G401 (cell line): ENCODE results near the gene CNPY1. TPM values are rescaled to one million over a fixed set of nuclear protein-coding genes. Genes with fewer than 3 reads are reported as not detected.
"Not testable (repeated sequence)": the region's sequence is repeated elsewhere in the genome, so short reads cannot be mapped to it uniquely, and the experiment has no call there.

Source experiments
- DNase-seq: peaks from one replicate; pipeline ENCODE4 v3.0.0-alpha.2; 2015; ENCODE audit warnings: low spot score
- in situ Hi-C: cut with HindIII; loops from 2 replicates; pipeline ENCODE4 v1.10.0; 2016; ENCODE audit warnings: low sequenced_read_pairs, mixed read lengths
- total RNA-seq: library from RNA; depleted of rRNA; stranded (reverse); fragments of >200 nt; shearing (Covaris generic); gene quantifications from 2 replicates; pipeline ENCODE4 v1.2.3, GENCODE V29; 2014

The CNPY1 gene
- total RNA-seq, 1 experiment from 2014 or later: not detected

DNA sequence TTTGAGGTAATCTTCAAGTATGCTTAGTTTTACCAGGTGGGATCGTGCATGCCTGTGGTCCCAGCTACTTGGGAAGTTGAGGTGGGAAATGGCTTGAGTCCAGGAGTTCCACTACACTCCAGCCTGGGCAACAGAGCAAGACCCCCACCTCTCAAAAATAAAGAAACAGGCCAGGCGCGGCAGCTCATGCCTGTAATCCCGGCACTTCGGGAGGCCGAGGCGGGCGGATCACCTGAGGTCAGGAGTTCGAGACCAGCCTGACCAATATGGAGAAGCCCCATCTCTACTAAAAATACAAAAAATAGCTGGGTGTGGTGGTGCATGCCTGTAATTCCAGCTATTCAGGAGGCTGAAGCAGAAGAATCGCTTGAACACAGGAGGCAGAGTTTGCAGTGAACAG lies 16.6 kb upstream of the CNPY1 start:
- in situ Hi-C loops, DNase-seq: not testable (repeated sequence)

DNA sequence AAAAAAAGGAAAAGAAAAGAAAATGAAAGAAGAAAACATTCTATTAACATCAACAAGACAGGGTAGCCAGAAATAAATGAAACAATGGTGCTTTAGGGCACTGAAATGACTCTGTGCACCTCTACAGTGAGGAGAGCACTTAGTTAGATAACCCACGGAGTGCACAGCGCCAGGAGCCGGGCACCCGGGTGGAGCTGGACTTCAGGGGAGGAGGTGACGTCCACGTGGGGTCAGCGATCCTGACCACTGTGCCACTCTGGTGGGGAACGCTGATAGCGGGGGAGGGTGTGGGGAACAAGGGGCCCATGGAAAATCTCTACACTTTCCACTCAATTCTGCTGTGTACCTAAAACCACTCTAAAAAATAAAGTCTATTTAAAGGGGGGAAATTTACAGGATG lies 15.7 kb upstream of the CNPY1 start:
- in situ Hi-C loops: no loop called here
- DNase-seq: no peak

DNA sequence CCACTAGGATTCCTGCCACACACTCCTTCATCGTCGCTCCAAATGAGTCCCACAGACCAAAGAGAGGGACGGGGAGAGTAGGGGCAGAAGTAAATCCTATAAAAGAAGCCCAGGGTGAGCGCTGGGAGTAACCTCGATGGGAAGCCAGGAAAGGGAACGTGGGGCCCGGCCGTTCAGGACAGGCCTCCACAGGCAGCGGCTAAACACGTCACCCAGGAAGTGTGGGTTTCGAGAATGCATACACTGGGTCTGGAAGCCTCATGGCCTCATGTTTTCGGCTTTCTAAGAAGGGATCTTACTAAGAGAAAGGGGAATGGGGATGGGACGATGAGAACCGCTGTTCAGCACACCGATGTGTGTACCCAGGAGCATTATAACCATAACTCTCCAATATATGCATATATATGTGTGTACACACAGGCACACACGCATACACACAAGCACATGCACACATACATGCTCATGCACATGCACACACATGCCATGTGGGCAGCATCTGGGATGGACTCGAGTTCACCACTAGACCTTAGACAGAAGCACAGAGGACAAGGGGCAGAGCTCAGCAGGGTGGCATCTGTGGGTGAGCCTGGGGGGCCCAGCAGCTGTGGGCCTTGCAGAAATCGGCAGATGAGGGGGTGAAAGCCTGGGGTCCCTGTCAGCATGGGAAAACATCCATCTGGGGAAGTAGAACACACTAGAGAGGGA lies 14.8 kb upstream of the CNPY1 start:
- in situ Hi-C loops: no loop called here
- no peak for DNase-seq

GRCh38 chr7:155560196-155560885 lies 14.0 kb upstream of the CNPY1 start:
- in situ Hi-C loops: no loop called here
- no peak for DNase-seq

- DNase-seq: no peak
- in situ Hi-C loops: no loop called here
These were observed 13.3 kb upstream of the CNPY1 start for GRCh38 chr7:155559519-155560108.

GRCh38 chr7:155558961-155559360 lies 12.6 kb upstream of the CNPY1 start:
- in situ Hi-C loops: no loop called here
- no peak for DNase-seq

DNA sequence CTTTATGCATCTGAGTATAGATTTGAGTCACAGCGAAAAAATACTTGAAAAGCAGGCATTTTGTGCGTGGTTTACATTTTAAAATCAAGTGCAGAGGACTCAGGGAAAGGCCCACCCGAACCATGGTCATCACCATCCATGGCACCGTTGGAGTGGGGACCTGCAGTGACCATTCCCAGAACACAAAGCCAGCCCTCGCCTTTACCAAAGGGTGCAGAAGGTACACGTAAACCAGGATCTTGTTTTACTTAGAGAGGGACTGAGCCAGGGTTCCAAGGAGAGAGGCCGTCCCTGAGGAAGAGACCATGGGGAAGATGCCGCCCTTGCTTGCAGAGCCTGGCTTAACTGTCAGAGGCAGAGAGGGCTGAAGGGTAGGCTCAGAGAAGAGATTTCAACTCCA lies 12.0 kb upstream of the CNPY1 start:
- in situ Hi-C loops: no loop called here
- DNase-seq: no peak

GRCh38 chr7:155557778-155558177 lies 11.4 kb upstream of the CNPY1 start:
- in situ Hi-C loops: no loop called here
- DNase-seq: no peak

DNA sequence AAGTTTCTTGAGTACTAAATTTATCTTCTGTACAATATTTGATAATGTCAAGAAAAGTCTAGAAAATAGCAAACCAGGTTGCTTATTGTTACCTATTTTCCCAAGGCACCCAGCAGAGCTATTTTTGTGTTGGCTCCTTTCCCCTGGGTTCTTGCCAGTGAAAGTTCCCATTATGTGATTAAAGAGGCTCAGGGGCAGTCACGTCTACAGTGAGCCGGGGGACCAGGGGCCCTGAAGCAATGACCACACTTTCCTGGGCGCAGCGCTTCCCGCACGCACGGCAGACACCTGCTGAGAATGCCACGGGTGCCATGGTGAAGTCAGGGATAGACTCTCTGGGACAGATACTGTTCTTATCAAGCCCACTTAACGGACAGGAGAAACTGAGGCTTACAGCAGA lies 10.4 kb upstream of the CNPY1 start:
- in situ Hi-C loops: no loop called here
- peak; percentile 42 for DNase-seq

DNA sequence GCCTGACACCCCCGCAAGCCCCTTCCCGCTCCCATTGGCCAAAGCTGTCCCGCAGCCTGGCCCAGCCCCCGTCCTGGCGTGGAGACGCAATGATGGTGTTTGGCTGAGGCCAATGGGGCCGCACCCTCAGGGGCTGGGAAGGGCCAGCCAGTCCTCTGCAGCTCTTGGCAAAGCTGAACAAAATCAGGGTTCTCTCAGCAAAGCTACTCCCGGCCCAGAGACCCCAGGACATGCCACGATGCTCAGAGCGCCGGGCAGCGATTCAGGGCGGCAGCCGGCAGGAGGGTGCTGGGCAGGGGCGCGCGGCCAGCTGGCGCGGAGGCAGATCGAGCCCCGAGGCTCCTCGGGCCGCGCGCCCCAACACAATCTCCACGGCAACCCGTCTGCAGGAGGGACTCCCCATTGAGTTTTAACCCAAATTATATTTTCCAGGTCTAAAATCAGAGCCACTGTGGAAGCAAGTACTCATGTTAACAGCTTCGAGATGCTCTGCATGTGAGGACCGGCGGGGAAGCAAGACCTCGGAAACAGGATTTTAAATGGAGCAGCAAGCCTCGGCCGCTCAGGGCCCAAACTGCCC lies 8.8 kb upstream of the CNPY1 start:
- DNase-seq: peak; percentile 98
- in situ Hi-C loops: no loop called here

DNA sequence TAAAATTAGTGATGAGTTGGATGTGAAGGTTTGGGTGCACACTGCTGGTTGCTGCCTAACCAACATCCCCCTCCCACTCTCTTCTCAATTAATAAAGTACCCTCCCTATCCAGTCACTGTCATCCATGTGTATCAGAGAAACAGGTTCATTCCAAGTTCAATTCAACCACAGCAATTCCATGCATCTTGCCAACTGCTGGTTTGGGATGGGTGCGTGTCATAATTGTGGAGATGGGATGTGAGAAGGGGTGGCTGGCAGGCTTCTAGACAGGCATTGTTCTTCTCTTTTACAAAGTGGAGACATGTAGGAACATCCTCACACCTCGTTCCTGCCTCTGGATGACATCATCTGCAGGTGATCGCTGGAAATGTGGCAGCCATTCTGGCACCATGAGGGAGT lies 7.5 kb upstream of the CNPY1 start:
- no peak for DNase-seq
- in situ Hi-C loops: no loop called here

DNA sequence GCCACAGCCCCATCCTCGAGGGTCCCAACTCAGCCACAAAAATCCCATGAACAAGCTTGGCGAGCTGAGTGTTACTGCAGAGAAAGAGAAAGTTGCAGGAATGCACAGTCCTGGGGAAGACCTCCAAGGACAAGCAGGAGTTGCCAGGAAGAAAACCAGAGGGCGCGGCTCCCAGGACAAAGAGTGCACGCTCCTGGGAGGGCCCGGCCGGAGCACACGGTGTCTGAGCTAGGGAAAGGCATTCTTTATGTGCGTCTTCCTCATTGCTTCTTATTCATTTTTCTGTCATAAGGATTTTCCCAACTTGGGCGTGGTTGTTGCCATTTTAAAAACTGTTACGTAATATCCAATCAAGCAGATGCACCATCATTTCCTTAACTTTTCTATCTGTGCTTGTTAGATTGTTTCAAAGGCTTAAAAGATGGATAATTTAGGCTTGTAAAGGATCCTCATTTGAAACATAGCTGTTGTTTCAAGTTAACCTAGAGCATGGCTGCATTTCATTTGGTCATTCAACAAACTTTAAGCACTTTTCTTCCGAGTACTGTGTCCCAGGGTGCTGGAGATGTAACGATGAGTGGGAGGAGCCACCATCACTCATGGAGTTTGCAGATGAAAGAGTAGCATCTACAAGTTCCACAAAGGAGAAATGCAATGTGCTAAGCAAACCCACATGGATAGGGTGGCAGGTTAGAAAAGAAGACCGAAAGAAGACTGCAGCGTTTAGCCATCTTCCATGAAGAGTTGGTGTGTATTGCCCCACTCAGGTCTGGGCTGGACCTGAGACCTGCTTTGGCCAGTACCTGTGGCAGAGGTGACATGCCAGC lies 5.6 kb upstream of the CNPY1 start:
- in situ Hi-C loops: no loop called here
- no peak for DNase-seq

DNA sequence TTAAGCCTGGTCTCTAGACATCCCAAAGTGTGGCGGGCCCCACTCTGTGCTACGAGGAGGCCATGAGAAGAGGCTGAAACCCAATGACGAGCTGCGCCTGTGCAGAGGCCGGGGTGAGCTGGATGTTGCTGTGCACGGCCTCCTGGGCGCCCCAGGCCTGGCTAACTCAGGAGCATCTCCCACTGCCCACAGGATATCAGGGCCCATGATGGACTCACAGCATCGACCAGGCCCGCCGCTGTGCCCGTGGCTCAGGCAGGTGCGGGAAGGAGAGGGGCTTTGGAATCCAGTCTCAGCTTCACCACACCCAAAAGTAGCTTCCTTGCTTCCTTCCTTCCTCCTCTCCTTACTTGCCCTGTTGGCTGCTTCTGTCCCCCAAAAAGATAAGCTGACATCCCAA lies 4.6 kb upstream of the CNPY1 start:
- DNase-seq: no peak
- in situ Hi-C loops: no loop called here

GRCh38 chr7:155549226-155549625 lies 2.9 kb upstream of the CNPY1 start:
- in situ Hi-C loops: no loop called here
- no peak for DNase-seq

GRCh38 chr7:155547161-155547791 lies 917 bp upstream of the CNPY1 start:
- no peak for DNase-seq
- in situ Hi-C loops: no loop called here

GRCh38 chr7:155545348-155545747 lies 1.0 kb downstream of the CNPY1 start:
- in situ Hi-C loops: no loop called here

DNA sequence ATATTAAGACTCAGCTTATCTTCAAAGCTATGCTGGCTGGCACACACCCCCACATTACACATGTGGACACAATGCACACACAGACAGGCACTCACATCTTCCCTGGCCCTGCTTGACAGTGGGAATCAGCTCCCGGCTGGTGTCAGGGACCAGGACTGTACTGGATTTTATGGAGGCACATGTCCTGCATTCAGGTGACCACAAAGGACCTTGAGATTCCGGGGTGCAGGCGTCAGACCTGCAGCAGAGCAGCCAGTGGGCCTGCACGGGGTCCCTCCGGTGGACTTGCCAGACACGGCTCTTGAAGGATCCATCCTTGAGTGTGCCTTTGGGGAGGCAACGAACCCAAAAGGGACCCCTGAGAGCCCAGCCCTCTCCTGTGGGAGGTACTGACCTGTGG lies 1.9 kb downstream of the CNPY1 start:
- DNase-seq: no peak
- in situ Hi-C loops: no loop called here

More at GRCh38 chr7:155545348-155545747, 1.0 kb downstream of the CNPY1 start:
- DNase-seq: no peak

DNA sequence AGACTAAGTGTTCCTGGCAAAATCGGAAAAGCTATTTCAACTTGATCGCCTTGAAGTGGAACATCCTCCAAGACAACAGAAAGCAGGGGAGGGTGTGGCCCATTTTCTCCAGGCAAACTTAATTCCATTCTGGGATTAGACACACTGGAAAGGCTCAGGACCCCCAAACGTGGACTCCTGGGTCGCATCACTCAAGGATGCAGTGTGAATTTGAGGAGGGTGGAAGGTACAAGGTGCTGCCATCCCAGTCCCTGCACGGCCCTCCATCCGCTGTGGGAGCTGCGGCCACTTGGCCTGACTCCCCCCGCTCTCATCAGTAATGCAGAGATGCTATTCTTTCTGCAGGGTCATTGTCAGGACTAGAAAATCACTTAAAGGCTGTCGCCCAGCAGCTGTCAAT lies 2.4 kb downstream of the CNPY1 start:
- in situ Hi-C loops: no loop called here

More for the DNA sequence above, 2.4 kb downstream of the CNPY1 start:
- no peak for DNase-seq
